Hematopoietic multipotent progenitor cell treated with erythropoietin and hydrocortisone succinate and interleukin-3 and kit ligand, for 8 days (in vitro differentiated cells): ENCODE results near the gene STK32A.
A peak's percentile ranks its signal among the peaks of the same experiment; 100 is the strongest.

Experiments used
- DNase-seq: peaks from one replicate; pipeline ENCODE4 v3.0.0-alpha.2; 2015

STK32A gene

DNA sequence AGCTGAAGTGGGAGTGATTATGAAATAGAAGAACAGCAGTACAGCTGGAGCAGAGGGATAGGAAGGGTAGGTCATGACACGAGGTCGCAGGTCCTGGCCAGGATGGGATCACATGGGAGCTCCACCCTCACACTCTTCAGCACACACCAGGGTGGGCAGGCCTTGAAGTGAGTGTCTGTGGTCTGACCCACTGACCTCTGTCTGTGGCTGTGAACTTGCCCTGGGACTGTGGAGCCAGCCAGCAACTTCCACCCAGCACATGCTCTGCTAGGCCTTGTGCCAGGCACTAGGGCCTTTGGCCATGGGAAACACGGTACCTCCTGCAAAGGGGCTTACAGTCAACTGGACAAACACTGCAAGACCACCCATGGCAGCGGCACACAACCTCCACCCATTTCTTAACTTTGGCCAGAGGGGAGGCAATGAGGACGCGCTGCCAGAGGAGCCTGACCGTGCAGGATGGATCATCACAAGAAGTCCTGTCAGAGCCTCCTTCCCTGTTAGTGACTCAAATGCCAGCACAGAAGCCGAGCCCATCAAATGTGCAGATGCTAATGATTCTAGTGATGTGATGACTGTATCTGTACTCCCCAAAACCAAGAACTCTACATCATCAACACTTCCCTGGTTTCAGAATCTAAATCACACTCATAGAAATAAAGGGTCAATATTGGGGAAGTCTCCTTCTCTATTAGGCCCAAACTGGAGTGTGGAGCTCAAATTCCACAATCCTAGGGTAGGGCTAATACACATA lies 161.4 kb downstream of the STK32A start:
- DNase-seq = no peak

GRCh38 chr5:147397616-147398015 lies 162.8 kb downstream of the STK32A start:
- peak; percentile 1 for DNase-seq

DNA sequence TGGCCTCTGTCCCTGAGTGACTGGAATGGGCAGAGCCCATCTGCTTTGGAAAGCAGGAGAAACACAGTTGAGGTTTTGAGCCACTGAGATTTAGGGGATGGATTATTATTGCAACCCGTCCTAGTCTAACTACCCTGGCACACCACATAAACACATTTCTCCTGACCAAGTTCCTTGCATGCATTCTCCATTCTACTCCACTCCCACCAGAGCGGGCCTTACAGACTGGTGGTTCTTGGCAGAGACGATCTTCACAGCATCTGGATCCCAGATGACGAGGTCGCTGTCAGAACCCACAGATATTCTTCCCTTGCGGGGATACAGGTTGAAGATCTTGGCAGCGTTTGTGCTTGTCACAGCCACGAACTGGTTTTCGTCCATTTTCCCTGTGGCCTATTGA lies 164.0 kb downstream of the STK32A start:
- DNase-seq = no peak

DNA sequence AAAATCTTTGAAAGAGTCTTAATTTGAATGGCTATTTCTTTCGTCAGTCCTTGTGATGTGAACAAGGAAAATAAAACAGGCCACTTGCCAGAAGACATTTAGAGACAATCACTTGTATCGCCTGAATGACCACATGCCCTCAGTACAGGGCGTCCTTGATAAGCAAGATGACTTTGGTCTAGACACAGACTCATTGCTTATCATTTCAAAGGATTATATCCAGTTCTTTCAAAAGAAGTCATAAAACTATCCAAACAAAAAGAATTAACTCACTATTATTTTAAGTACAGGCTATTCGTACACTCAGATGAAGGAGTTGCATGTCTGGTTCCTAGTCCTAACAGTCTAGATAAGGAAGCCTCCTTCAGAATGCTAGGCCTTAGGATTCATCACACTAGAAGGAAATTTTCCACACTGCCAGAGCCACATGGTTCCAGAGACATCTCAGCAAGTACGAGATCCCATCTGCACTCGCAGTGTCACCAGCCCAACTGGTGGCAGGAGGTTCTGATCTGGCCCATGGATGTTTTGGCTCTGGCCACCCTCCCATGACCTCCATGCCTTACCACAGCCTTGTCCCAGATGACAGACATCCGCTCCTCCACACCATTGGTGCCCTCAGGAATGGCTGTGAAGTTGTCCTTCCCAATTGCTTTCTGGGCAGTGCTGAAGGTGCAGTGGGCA lies 165.4 kb downstream of the STK32A start:
- DNase-seq = no peak

DNA sequence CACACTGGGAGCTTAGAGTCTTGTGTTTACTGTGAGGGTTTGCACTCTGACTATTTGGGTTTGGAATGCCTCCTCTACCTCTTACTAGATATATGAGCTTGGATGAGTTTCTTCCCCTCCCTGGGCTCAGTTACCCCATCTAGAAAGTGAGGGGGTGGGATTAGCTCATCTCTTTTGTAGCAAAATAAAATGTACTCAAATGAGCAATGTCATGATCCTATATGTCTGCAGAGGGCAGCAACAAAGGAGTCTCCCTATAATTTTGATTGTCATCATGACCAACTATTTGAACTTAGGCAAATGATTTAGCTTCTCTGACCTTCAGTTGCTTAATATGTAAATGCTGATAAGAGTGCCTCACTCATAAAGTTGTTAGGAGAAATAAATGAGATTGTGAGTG lies 166.1 kb downstream of the STK32A start:
- DNase-seq = no peak

DNA sequence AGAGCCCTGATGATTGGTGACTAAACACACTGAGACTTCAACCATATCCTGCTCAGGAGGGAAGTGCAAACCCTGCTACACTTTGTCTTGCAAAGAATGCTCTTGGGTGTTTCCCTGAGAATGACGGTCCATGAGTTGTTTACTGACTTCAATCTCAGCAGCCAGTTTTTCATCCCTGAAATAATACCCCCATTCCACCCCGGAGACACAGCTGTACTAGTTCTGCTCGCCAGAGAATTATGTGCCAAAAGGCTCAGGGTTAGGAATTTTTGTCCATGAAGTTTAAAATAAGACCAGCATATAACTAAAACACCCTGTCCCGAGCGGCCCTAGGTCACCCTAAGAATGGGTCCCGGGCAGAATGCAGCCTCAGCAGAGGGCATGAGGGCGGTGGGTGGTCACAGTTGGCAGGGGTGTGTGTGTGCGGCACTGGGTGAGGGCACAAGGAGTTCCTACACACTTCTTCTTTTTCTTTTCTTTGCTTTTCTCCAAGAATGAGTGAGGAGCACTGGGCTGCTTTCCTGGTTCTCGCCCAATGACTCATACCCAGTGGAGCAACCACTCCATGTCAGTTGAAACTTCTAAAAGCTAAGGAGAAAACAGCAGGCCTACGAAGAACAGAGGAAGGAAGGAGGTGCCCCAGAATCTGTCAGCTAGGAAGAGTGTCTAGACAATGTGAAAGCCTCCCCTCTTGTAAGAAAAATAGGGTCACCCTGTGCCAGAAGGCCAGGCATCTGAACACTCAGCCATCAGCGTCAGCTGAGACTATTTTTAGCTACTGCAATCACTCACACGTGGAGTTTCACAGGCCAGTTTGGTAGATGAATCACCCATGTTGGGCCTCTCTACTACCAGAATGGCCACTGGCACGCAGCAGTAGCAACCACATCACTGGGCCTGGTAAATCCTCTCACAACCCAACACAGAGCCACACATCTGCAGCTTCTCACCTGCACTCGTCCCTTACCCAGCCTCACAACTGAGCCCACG lies 169.1 kb downstream of the STK32A start:
- DNase-seq = no peak

GRCh38 chr5:147404706-147405105 lies 169.9 kb downstream of the STK32A start:
- DNase-seq = no peak

GRCh38 chr5:147406636-147407035 lies 171.8 kb downstream of the STK32A start:
- no peak for DNase-seq

- no peak for DNase-seq
These were observed 172.4 kb downstream of the STK32A start for GRCh38 chr5:147407094-147407681.

GRCh38 chr5:147408980-147409379 lies 174.2 kb downstream of the STK32A start:
- DNase-seq = no peak

DNA sequence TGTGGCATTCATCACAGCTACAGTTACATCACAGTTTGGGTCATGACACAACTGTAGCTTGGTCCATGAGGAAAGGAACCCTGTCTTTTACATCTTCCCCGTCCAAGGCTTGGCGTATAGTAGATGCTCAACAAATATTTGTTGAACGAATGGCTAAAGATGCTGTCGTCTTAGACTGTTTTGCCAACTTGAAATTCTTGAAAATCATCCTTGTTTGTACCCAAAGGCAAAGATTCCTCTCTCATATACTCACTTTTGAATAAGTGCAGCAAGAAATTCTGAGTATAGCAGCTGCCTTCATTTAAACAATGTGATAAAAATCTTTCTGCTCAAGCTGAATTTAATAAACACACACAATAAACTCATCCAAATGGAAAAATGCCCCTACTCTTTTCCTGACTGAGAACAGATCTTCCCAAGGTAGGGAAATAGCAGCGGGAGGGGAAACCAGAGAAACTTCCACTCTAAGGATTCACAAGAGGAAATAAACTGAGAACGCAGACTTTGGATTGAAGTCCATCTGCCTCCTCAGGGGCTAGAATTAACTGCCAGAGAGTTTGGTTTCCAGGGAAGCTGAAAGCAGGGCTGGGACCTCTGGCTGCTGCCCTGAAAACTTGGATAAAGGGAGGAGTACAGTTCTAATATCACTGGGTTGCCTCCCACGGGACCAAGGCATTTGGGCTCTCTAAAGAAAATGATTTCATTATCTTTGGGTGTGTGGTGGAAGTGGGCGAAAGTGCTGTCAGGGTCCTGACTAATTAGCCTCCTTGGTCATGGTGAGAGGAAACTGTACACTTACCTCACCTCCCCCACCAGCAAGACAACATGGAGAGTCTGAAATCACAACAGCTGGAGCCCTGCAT lies 175.9 kb downstream of the STK32A start:
- DNase-seq = no peak

DNA sequence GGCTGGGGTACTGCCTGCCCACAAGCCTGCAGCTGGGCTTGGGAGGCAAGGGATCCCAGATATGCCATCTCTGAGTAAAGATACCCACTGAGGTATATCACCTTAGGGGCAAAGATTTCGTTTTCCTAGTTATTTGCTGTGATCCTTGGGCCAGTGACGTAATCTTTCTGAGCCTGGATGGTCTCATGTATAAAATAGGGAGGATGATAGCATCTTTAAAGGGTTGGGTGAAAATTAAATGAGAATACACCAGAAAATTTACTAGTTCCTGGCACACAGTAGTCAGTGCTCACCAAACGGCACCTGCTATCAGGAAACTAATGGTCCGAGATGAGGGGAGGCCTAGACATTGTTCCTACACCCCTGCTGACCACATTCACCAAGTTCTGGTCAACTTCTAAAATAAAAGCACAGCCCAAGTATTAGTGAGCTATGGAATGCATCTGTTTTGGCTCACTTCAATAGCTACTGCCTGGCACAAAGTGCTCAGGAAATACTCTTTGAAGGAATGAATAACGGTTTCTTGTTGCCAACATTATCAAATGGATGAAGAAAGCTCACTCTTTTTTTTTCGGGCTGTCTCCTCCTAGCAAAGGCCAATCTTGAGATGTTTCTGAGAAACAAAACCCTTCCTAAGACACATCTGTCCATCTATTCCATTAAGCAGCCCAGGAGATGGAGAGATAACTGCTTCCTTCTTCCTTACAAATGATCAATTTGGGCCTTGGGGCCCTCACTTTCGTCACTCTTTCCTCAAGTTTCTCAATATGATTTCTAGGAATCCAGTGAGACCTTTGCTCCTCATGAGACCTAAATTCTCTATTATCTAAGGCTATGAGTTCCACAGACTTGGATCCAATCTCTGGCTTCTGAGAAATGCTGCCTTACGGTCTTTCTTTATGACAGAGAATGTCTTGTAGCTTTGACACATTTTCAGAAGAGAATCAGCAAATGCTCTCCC lies 176.8 kb downstream of the STK32A start:
- DNase-seq = no peak

DNA sequence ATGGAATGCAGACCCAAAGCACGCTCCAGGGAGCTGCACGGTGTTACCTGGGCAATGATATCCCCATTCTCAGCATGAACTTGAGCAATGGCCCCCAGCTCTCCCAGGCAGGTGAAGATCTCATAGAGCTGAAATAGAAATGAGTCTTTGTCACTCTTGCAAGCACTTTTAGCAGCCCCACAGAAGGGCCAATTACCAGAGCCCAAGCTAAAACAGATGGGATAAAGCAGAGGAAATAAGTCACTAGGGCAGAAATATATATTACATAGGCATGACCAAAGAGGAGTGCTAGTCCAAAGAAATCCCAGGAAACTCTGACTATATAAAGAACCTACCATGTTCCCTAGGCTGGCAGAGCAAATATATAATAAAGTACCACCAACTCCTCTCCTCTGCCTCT lies 177.7 kb downstream of the STK32A start:
- no peak for DNase-seq

DNA sequence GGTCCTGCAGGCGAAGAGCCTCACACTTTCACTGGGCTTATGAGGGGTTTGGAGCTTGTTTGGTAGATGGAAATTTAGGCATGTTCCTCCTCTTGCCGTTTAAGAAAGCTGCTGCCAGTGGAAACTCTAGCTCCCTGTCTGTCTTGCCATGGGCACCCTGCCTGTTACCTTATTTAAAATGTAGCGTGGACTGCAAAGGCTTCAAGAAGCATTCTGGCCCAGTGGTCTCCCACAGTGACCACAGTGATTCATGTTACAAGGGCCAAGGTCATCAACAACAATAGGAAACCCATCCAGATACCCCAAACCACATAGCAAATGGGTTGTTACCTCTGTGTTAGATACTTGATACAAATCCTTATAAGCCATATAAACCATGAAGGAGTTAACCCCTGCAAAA lies 178.4 kb downstream of the STK32A start:
- DNase-seq = no peak

GRCh38 chr5:147415651-147416050 lies 180.8 kb downstream of the STK32A start:
- no peak for DNase-seq

DNA sequence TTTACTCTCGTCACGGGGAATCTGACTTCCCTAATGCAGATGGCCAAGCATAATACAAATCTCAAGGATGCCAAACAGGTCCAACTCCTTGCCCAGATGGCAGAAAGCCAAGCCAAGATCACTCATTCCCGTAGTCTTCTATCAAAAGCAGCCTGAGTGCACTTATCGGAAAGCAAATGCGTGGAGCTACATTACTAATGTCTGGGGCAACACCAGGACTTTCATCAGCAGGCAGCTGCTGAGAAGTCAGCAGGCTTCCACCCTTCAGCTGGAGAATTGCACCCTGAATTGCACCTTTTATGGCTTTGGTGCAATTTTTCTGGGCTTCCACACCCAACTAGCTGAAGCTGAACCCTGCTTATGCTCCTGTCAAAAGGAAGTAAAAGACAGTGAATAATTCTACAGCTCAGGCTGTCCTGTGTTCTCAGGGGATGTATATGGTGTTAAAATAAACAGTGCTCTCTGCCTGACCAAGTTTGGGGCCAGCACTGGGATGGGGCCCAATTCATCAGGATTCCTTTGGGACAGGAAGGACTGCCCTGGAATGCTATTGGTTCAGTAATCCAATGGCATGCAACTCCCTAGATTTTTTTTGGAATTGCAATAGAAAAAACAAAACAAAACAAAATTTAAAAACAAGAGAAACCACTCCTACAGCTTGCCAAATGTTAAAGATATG lies 182.4 kb downstream of the STK32A start:
- DNase-seq = no peak

GRCh38 chr5:147418613-147419012 lies 183.8 kb downstream of the STK32A start:
- DNase-seq = no peak

DNA sequence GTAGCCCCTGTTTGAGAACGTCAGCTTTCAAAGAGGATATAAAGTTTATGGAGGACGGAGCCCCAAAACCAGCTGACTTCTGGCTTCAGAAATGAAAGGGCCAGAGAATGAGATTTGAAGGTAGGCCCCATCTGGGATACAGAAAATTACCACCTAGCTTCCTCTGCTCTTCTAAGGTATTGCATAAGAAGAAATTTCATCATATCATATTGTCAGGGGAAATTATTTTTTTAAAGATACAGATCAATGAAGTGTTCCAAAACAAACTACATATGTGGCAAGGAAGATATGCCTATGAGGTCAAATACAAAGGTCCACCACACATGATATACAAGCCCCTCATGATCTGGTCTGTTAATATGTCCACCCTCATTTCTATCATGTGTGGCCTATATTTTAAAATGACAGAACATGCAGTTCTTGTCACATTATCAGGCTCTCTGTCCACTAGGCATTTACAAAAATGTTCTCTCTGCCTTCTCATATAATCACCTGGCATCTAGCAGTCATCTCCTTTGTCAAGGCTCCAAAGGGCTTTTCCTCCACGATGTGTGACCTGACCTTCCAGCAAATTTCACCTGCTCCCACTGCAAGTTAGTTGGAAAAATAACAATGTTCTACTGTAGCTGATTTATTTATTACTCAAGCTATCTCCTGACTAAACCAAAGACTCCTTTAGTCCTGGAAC lies 192.0 kb downstream of the STK32A start:
- no peak for DNase-seq
